Upper lobe of left lung (tissue), 4 donors: Measurements from ENCODE around the gene C9orf72.

Experiments
- CTCF ChIP-seq, 6 experiments: fragments of 450-650 bp in 4 of 6; fragments of 200-600 bp in 2 of 6; sonication (generic) in 2 of 6; IDR thresholded peaks; one replicate each; pipeline ENCODE4 v1.5.1; 2016 to 2019; ENCODE audit warnings: antibody characterized with exemption in 6 of 6
- EP300 ChIP-seq, 4 donors: sonication (generic); formaldehyde crosslinking; IDR thresholded peaks; one replicate each; pipeline ENCODE4 v1.5.1; 2017; ENCODE audit warnings: antibody characterized with exemption in 4 of 4, control low read depth in 2 of 4
- POLR2A ChIP-seq, 4 donors: fragments of 450-650 bp; IDR thresholded peaks; one replicate each; pipeline ENCODE4 v1.5.1; 2016 to 2017; ENCODE audit warnings: antibody characterized with exemption in 4 of 4, mild to moderate bottlenecking in 2 of 4
- POLR2AphosphoS5 ChIP-seq, 2 donors: sonication (generic); formaldehyde crosslinking; IDR thresholded peaks; one replicate each; pipeline ENCODE4 v1.5.1; 2017; ENCODE audit warnings: antibody characterized with exemption in 2 of 2

DNA sequence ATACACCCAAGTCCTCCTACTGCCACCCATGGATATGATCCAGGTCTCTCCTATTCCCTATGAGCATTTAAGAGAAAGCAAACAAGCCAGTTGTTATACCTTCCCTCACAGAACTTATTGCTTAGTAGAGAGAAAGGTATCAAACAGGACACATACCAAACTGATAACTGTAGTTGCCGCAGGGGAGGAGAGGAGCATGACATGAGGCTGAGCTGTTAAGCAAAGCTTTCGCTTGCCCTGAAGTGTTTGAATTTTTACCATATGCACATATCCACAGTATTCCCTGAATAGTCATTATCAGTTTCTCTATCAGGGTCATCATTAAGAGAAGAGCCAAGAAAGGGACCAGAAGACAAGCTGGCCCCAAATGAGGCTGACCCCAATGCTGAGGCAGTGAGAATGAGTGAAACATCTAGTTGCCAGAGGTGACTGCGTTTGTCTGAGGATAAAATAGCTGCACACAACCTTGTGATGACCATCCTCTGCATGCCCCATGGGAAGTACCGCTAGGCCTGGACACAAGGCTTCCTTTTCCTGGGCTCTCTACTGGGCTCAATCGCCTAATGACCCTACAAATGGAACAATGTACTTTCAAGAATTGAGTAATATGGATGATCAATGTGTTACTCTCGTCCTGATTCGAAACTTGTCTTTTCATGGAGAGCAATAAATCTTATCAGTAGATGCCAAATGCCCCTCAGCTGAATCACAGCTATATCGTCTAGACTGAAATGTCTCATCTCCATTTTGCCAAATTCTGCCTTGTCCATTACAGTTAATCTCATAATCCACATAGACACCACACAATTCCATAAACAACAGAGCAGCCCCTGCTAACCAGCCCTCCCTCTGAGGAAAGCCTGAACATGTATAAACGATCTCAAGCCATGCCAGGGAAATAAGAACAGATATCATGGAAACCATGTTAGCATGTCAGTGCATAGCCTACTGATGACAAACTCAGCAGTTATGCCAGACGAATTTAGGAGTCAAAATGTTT, 53.5 kb downstream of the C9orf72 start:
- TF ChIP-seq CTCF (IDR thresholded peaks at IDR 0.05) (no peak), POLR2A (IDR thresholded peaks at IDR 0.05) (no peak), POLR2AphosphoS5 (IDR thresholded peaks at IDR 0.05) (no peak), EP300 (IDR thresholded peaks at IDR 0.05) (no peak)
